ENCODE data around the gene EPB41L4A.
"Not testable (repeated sequence)": the region's sequence is repeated elsewhere in the genome, so short reads cannot be mapped to it uniquely, and the experiment has no call there.

Gene EPB41L4A

GRCh38 chr5:112253478-112254250, 165.4 kb downstream of the EPB41L4A start:
- no peak for DNase-seq (ENCODE audit: low spot score)

GRCh38 chr5:112250551-112250950, 168.5 kb downstream of the EPB41L4A start:
- no peak for DNase-seq (ENCODE audit: low spot score)

GRCh38 chr5:112248623-112249022, 170.5 kb downstream of the EPB41L4A start:
- no peak for DNase-seq (ENCODE audit: low spot score)

- DNase-seq (ENCODE audit: low spot score), result no peak
Observed at GRCh38 chr5:112247960-112248359, 171.1 kb downstream of the EPB41L4A start.

- DNase-seq (ENCODE audit: low spot score), result no peak
Observed at GRCh38 chr5:112245656-112246055, 173.4 kb downstream of the EPB41L4A start.

GRCh38 chr5:112239996-112240395, 179.1 kb downstream of the EPB41L4A start:
- no peak for DNase-seq (ENCODE audit: low spot score)

- DNase-seq (ENCODE audit: low spot score), result no peak
Observed at GRCh38 chr5:112238473-112238872, 180.6 kb downstream of the EPB41L4A start.

- DNase-seq (ENCODE audit: low spot score), result no peak
Observed at GRCh38 chr5:112237456-112237855, 181.6 kb downstream of the EPB41L4A start.

GRCh38 chr5:112234000-112234399, 185.1 kb downstream of the EPB41L4A start:
- no peak for DNase-seq (ENCODE audit: low spot score)

- no peak for DNase-seq (ENCODE audit: low spot score)
Observed at GRCh38 chr5:112232667-112233066, 186.4 kb downstream of the EPB41L4A start.

- DNase-seq (ENCODE audit: low spot score), result no peak
Observed at GRCh38 chr5:112230606-112231005, 188.5 kb downstream of the EPB41L4A start.

GRCh38 chr5:112228667-112229066, 190.4 kb downstream of the EPB41L4A start:
- no peak for DNase-seq (ENCODE audit: low spot score)

GRCh38 chr5:112227911-112228631, 191.0 kb downstream of the EPB41L4A start:
- no peak for DNase-seq (ENCODE audit: low spot score)

GRCh38 chr5:112226215-112226614, 192.9 kb downstream of the EPB41L4A start:
- DNase-seq (ENCODE audit: low spot score), result no peak

- not testable (repeated sequence) for DNase-seq (ENCODE audit: low spot score)
Observed at GRCh38 chr5:112222997-112223396, 196.1 kb downstream of the EPB41L4A start.

GRCh38 chr5:112221128-112221527, 197.9 kb downstream of the EPB41L4A start:
- no peak for DNase-seq (ENCODE audit: low spot score)

- DNase-seq (ENCODE audit: low spot score), result no peak
Observed at GRCh38 chr5:112219000-112219399, 200.1 kb downstream of the EPB41L4A start.

GRCh38 chr5:112217843-112218579, 201.1 kb downstream of the EPB41L4A start:
- no peak for DNase-seq (ENCODE audit: low spot score)

GRCh38 chr5:112216140-112216539, 202.9 kb downstream of the EPB41L4A start:
- no peak for DNase-seq (ENCODE audit: low spot score)

GRCh38 chr5:112210430-112211005, 208.6 kb downstream of the EPB41L4A start:
- no peak for DNase-seq (ENCODE audit: low spot score)

GRCh38 chr5:112208699-112209615, 210.1 kb downstream of the EPB41L4A start:
- DNase-seq (ENCODE audit: low spot score), result no peak

Measured in CD4-positive, alpha-beta T cell treated with Interleukin-15 for 4 hours (primary cell).